ENCODE results near the gene DOHH.

GRCh38 chr19:3479834-3480215 is 20.6 kb downstream of the DOHH start:
- TF ChIP-seq CTCF (IDR thresholded peaks at IDR 0.05; ENCODE audit: low read depth, low read length, missing input control) (no peak), YY1 (IDR thresholded peaks at IDR 0.05) (no peak), TAF1 (conservative IDR thresholded peaks at IDR 0.05) (no peak)

All from liver (tissue), 3 donors.